Measurements from ENCODE around the gene HPS3. TPM values are rescaled to one million over a fixed set of nuclear protein-coding genes. Genes with fewer than 3 reads are reported as not detected.
"Not testable (repeated sequence)": the region's sequence is repeated elsewhere in the genome, so short reads cannot be mapped to it uniquely, and the experiment has no call there.

The HPS3 gene
- polyA plus RNA-seq, 1 experiment, result 14.6 TPM

- ChIA-PET POLR2A (interaction anchor here (0.6 kb wide), 1 partner anchor 37 kb away, joined by 11 read pairs; no protein-coding TSS in a partner anchor), CTCF (interaction anchor here (1.2 kb wide), 1 partner anchor 9 kb away, joined by 6 read pairs; no protein-coding TSS in a partner anchor)
- Histone ChIP-seq H3K4me3 (ENCODE audit: low read depth, low read length) (no peak overlapping the region), H3K27me3 (ENCODE audit: control insufficient read depth, insufficient read depth, low read length) (no peaks in the 10 kb centered on the region), H3K36me3 (ENCODE audit: control insufficient read depth, insufficient read depth, low read length) (no peaks in the 10 kb centered on the region)
- TF ChIP-seq CTCF (IDR thresholded peaks at IDR 0.05; ENCODE audit: insufficient read depth, low read depth, low read length), result no peak
- DNase-seq (ENCODE audit: low read depth), result no peak
Measured at GRCh38 chr3:149216193-149216869, 86.9 kb downstream of the HPS3 start.

- ChIA-PET POLR2A (no interaction called here), CTCF (no interaction called here)
- no peak for DNase-seq (ENCODE audit: low read depth)
- Histone ChIP-seq H3K36me3 (ENCODE audit: control insufficient read depth, insufficient read depth, low read length) (no peaks in the 10 kb centered on the region), H3K4me3 (ENCODE audit: low read depth, low read length) (no peak overlapping the region), H3K27me3 (ENCODE audit: control insufficient read depth, insufficient read depth, low read length) (no peaks in the 10 kb centered on the region)
- TF ChIP-seq CTCF (IDR thresholded peaks at IDR 0.05; ENCODE audit: insufficient read depth, low read depth, low read length), result no peak
Measured at GRCh38 chr3:149217347-149217746, 87.9 kb downstream of the HPS3 start.

- POLR2A ChIA-PET; H3K36me3 ChIP-seq (ENCODE audit: control insufficient read depth, insufficient read depth, low read length); H3K4me3 ChIP-seq (ENCODE audit: low read depth, low read length); DNase-seq (ENCODE audit: low read depth); CTCF ChIA-PET; H3K27me3 ChIP-seq (ENCODE audit: control insufficient read depth, insufficient read depth, low read length): not testable (repeated sequence)
Measured at GRCh38 chr3:149219380-149220121, 90.1 kb downstream of the HPS3 start.

- POLR2A ChIA-PET, result interaction anchor here (0.6 kb wide), 1 partner anchor 16 kb away, joined by 3 read pairs; no protein-coding TSS in a partner anchor
- TF ChIP-seq CTCF (IDR thresholded peaks at IDR 0.05; ENCODE audit: insufficient read depth, low read depth, low read length), result no peak
- CTCF ChIA-PET, result interaction anchor here (0.7 kb wide), 1 partner anchor 12 kb away, joined by 4 read pairs; no protein-coding TSS in a partner anchor
- Histone ChIP-seq H3K27me3 (ENCODE audit: control insufficient read depth, insufficient read depth, low read length) (no peaks in the 10 kb centered on the region), H3K36me3 (ENCODE audit: control insufficient read depth, insufficient read depth, low read length) (no peaks in the 10 kb centered on the region), H3K4me3 (ENCODE audit: low read depth, low read length) (no peak within 1 kb of the TSS)
- no peak for DNase-seq (ENCODE audit: low read depth)
Measured at GRCh38 chr3:149221783-149222517, 92.5 kb downstream of the HPS3 start, which contains the start of gene CP. CP (minus strand) TSS chr3:149221829; CDS start chr3:149221792, 37 bp downstream.

Small RNA genes lying within 50 kb of the gene (small RNA-seq; reads per million reads assigned to genes)
- gene RF00019 (ENCODE audit: insufficient read length, low read depth, low replicate concordance), result not detected

Other genes starting within 250 kb of the HPS3 start
- gene GYG1, start 138.1 kb upstream of the HPS3 start, polyA plus RNA-seq (2011; rRNA removed), result 50.4 and 76.7 TPM in 2 replicates
- 17.3 and 22.0 TPM in 2 replicates for gene HLTF, start 43.1 kb upstream of the HPS3 start, polyA plus RNA-seq (2011; rRNA removed)
- 0.07 TPM in 1 of 2 replicates, not detected in the other for gene CP, start 92.2 kb downstream of the HPS3 start, polyA plus RNA-seq (2011; rRNA removed)
- gene TM4SF18, start 204.0 kb downstream of the HPS3 start, polyA plus RNA-seq (2011; rRNA removed), result 0.11 and 0.29 TPM in 2 replicates
- gene TM4SF1, start 248.0 kb downstream of the HPS3 start, polyA plus RNA-seq (2011; rRNA removed), result 37.5 and 48.0 TPM in 2 replicates

Data from BJ (cell line).